GM08714 (cell line): ENCODE measurements around the gene PSD.

Experiments used
- H3K4me3 ChIP-seq: fragments of 200-500 bp; sonication (Bioruptor generic); 2 replicates; pipeline ENCODE4 v1.5.1; 2014; ENCODE audit warnings: mild to moderate bottlenecking, low read length, inconsistent platforms
- ZNF274 ChIP-seq: IDR thresholded peaks from 2 replicates; pipeline ENCODE4 v1.6.1; 2012; ENCODE audit warnings: mild to moderate bottlenecking, low read depth, low read length

PSD gene

GRCh38 chr10:102451105-102451969 is 32.8 kb upstream of the PSD start, which contains the start of gene C10orf95:
Gene C10orf95, minus strand, starts transcription at chr10:102451543. Its CDS starts 450 bp downstream, at chr10:102451093.
- H3K4me3 ChIP-seq: peak within 1 kb of the TSS; percentile 91
- TF ChIP-seq ZNF274: no peak

DNA sequence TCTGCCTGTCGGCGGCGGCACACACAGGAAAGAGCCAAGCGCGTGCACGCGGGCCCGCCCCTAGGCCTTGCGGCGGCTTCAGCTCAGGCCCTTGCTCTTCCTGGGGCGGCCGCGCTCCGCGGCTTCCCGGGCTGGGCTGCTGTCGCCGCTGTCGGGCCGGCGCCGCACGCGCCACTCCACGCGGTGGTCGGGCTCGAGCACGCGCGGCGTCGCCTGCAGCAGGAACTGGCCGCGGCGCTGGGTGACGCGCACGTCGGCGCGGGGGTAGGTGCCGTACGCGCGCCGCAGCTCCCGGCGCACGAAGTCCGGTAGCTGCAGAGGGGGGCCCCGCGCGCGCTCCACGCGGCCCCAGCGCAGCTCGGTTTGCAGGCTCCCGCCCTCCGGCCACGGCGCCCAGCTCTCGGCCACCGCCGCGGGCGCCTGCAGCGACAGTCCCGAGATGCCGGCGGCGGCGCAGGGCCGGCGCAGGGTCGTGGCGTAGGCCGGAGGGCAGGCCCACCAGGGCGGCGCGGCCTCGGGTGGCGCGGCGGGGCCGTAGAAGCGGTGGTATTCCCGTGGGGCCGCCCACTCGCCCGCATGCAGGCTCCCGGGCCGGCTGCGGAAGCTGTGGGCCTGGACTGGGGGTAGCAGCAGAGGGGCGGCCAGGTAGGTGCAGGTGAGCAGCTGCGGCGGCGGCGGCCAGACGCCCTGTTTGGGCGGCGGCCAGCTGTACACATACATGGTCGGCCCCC is 32.0 kb upstream of the PSD start:
- TF ChIP-seq ZNF274: no peak
- peak overlapping the region; percentile 91 for H3K4me3 ChIP-seq

GRCh38 chr10:102450124-102450373 is 31.5 kb upstream of the PSD start:
- peak overlapping the region; percentile 91 for H3K4me3 ChIP-seq
- no peak for TF ChIP-seq ZNF274

GRCh38 chr10:102449321-102450123 is 30.9 kb upstream of the PSD start:
- peak overlapping the region; percentile 91 for H3K4me3 ChIP-seq
- TF ChIP-seq ZNF274: no peak

- TF ChIP-seq ZNF274: no peak
- H3K4me3 ChIP-seq: no peak overlapping the region
Observed at GRCh38 chr10:102444851-102445250, 26.3 kb upstream of the PSD start.

GRCh38 chr10:102438374-102438773 is 19.8 kb upstream of the PSD start:
- H3K4me3 ChIP-seq: no peak overlapping the region
- TF ChIP-seq ZNF274: no peak

DNA sequence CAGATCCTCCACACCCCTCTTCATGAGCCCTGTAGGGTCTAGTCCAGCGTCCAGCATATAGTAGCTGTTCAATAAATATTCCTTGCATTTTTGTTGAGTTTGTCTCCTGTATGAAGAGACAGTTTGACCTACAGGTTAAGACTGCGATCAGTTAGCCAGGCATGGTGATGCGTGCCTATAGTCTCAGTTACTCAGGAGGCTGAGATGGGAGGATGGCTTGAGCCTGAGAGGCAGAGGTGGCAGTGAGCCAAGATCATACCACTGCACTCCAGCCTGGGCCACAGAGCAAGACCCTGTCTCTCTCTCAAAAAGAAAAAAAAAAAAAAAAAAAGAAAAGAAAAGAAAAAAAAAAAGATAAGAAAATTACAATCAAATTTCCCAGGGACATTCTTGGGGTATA is 18.9 kb upstream of the PSD start:
- no peak for TF ChIP-seq ZNF274
- H3K4me3 ChIP-seq: no peak overlapping the region

DNA sequence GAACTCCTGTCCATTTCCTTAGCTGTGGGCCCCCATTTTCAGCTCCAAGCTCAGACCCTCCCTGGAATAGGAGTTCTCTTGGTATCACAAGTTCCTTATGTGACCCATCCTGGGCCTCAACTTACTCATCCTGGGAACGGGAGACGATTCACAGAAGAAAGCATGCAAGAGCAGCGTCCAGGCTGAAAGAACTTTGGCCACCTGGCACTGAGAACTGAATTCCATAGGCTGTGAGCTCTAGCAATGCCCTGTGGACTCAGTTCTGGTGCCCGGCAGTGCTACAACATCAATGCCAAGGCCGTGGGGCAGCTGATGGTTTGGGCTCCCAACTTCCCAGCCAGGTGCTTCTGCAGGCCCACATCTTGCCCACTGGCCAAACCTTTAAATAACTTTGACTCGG is 17.7 kb upstream of the PSD start:
- no peak overlapping the region; the same call in 1 of the 2 replicates for H3K4me3 ChIP-seq

GRCh38 chr10:102435529-102436233 is 17.1 kb upstream of the PSD start:
- peak overlapping the region; percentile 49; the same call in 1 of the 2 replicates for H3K4me3 ChIP-seq
- TF ChIP-seq ZNF274: no peak

More for the DNA sequence above, 17.7 kb upstream of the PSD start:
- TF ChIP-seq ZNF274: no peak

DNA sequence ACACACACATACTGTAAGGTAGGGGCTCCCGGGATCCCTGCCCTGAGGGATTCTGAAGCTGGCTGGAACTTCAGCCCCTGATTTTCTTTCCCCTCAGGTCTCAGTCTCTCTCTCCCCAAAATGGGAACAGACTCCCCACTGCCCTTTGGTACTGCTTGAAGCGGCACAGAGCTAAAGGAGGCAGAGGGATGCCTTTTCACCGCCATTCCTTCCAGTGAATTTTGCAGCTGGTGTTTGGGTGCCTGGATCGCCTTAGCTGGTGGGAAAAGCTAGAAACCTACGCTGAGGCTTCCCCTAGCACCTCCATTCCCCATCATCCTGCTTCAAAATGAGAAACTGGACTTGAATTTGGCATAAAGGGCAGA is 16.5 kb upstream of the PSD start:
- peak overlapping the region; percentile 42; the same call in 1 of the 2 replicates for H3K4me3 ChIP-seq
- no peak for TF ChIP-seq ZNF274

- H3K4me3 ChIP-seq: no peak overlapping the region
- no peak for TF ChIP-seq ZNF274
Observed at GRCh38 chr10:102434394-102435132, 16.0 kb upstream of the PSD start.

- H3K4me3 ChIP-seq: no peak overlapping the region
- TF ChIP-seq ZNF274: no peak
Observed at GRCh38 chr10:102433619-102434046, 15.0 kb upstream of the PSD start.

GRCh38 chr10:102432162-102432950 is 13.8 kb upstream of the PSD start, which contains the start of gene CUEDC2:
Gene CUEDC2, minus strand, starts transcription at chr10:102432574. Its CDS starts 7,386 bp downstream, at chr10:102425188.
- H3K4me3 ChIP-seq: peak within 1 kb of the TSS; percentile 80
- no peak for TF ChIP-seq ZNF274
